Central memory CD8-positive, alpha-beta T cell (primary cell): ENCODE results near the gene LRRC8E.

ENCODE experiments used
- ATAC-seq: fragments of 150-1000 bp; cut with Tn5 transposase; replicated peaks from 2 replicates; pipeline ENCODE4 v1.10.0; 2022; ENCODE audit warnings: mild to moderate bottlenecking, moderate FRiP score, moderate number of reproducible peaks; ENCODE audit not compliant: poor library complexity, severe bottlenecking; ENCODE audit errors: extremely low read depth
- DNase-seq, 2 donors: peaks; one replicate each; pipeline ENCODE4 v3.0.0; 2021; ENCODE audit warnings: low spot score in 2 of 2
- H3K27ac Mint-ChIP-seq: one replicate; pipeline ENCODE4 v1.8.0; 2022; ENCODE audit warnings: low read depth, mild to moderate bottlenecking, moderate library complexity, mixed read lengths
- H3K27me3 Mint-ChIP-seq: one replicate; pipeline ENCODE4 v1.8.0; 2022; ENCODE audit warnings: mixed read lengths
- H3K36me3 Mint-ChIP-seq: one replicate; pipeline ENCODE4 v1.8.0; 2022; ENCODE audit warnings: mild to moderate bottlenecking, moderate library complexity, mixed read lengths; ENCODE audit not compliant: insufficient read depth
- H3K4me1 Mint-ChIP-seq: one replicate; pipeline ENCODE4 v1.8.0; 2022; ENCODE audit warnings: mixed read lengths
- H3K4me3 Mint-ChIP-seq: one replicate; pipeline ENCODE4 v1.8.0; 2022; ENCODE audit warnings: mild to moderate bottlenecking, moderate library complexity, mixed read lengths
- H3K9me3 Mint-ChIP-seq: one replicate; pipeline ENCODE4 v1.8.0; 2022; ENCODE audit warnings: mixed read lengths

The LRRC8E gene

DNA sequence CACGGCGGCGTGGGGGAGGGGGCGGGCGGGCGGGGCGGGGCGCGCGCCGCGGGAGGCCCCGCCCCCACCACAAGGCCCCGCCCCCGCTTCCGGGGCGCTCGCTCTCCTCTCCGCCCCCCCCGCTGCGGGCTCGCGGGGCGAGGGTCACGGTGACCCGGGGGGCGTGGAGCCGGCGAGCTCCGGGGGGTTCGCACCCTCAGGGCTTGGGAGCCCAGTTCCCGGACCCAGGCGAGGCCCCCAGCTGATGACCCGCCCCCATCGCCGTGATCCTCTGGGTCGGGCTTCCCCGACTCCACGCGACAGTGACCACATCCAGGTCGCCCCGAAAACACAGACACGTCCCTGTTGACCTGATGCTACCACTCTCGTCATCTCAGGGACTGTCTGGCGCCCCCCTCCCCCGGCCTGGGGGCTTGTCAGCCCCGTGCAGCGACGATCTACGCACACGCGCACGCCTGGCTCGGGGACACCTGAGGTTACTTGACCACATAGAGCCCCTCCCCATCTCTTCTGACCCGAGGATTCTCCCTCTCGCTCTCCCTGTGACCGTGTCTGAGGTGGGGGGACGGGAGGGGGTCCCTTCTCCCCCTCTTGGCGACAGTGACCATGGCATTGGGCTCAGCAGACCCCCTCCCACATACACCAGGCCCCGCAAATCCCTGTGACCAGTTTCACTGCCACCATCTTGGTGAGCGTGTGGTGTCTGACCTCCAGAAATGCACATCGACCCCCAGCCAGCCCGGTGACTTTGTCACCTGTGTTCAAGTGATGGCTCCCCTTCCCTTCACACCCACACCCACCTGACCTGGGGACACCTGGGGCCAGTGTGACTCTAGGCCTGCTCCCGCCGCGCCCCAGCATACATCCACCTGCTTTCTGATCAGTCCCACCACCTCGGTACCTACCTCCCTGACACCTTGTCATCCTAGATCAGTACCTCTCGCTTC lies 16.0 kb downstream of the LRRC8E start:
- ATAC-seq (peak; percentile 86), DNase-seq (peak; percentile 78 to 91)
- Mint-ChIP-seq H3K4me3 (peak overlapping the region; percentile 83), H3K36me3 (peaks cover 29% of the 10 kb centered on the region), H3K9me3 (no peaks in the 10 kb centered on the region), H3K27me3 (no peaks in the 10 kb centered on the region), H3K4me1 (peaks cover 42% of the 10 kb centered on the region), H3K27ac (peak overlapping the region; percentile 98)

DNA sequence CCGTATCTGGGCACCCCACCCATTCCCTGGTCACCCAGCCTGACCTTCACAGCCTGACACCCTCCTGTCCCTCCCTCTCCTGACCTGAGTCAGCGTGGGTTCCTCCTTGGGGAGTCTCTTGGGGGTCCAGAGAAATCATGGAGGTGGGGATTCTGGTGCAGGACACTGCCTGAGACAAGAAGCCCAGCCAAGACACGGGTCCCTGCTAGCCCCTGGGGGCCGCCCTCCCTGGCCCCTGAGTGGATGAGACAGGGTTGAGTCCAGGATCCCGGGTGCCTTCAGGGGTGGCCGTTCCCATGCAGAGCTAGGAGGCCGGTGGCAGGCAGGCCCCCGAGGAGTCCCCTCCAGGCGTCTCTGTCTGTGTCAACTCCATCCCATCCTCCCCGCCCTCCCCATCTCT lies 17.0 kb downstream of the LRRC8E start:
- Mint-ChIP-seq H3K9me3 (no peaks in the 10 kb centered on the region), H3K27me3 (no peaks in the 10 kb centered on the region), H3K4me1 (peaks cover 42% of the 10 kb centered on the region), H3K36me3 (peaks cover 31% of the 10 kb centered on the region), H3K27ac (peak overlapping the region; percentile 98), H3K4me3 (peak overlapping the region; percentile 83)
- no peak for ATAC-seq
- DNase-seq, result peak in 1 of 2 donors; percentile 9

DNA sequence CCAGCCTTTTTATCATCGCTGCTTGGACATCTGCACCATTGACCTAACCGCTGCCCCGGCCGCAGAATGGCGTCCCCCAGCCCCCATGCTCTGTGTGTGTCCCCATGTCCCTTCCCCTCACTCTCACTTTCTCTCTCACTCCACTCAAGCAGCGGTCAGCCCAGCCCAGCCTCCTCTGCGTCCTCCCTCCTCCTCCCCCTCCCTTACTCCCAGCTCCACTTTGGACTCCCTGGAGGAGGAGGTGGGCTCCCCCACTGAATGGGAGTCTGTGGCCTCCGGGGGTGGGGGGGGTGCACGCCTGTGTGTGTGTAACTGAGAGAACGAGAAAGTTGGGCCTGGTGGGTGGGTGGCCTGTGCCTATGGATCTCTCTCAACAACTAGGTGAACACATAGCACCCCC lies 17.5 kb downstream of the LRRC8E start:
- peak overlapping the region; percentile 98 for H3K27ac Mint-ChIP-seq
- DNase-seq (no peak), ATAC-seq (no peak)
- no peaks in the 10 kb centered on the region for H3K27me3 Mint-ChIP-seq
- peaks cover 33% of the 10 kb centered on the region for H3K36me3 Mint-ChIP-seq
- peaks cover 42% of the 10 kb centered on the region for H3K4me1 Mint-ChIP-seq
- no peaks in the 10 kb centered on the region for H3K9me3 Mint-ChIP-seq
- H3K4me3 Mint-ChIP-seq, result peak overlapping the region; percentile 83

DNA sequence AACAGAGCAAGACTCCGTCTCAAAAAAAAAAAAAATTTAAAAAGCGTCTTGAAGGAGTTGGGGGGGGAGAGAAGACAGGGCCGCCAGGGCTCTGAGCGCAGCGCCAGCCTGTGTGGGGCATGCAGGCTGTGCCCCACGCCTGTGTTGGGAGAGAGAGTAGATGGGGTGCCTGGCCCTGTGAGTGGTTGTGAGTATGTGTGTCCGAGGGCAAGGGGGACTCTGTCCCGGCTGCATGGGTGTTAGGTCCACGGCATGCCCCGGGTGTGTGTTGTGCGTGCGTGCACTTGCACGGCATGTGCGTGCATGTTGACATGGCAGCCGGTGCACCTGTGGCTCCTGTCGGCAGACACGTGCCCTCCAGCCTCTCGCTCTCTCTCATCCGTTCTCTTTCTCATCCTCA lies 18.8 kb downstream of the LRRC8E start:
- Mint-ChIP-seq H3K36me3 (peaks cover 42% of the 10 kb centered on the region), H3K4me3 (no peak overlapping the region), H3K27ac (peak overlapping the region; percentile 62)

DNA sequence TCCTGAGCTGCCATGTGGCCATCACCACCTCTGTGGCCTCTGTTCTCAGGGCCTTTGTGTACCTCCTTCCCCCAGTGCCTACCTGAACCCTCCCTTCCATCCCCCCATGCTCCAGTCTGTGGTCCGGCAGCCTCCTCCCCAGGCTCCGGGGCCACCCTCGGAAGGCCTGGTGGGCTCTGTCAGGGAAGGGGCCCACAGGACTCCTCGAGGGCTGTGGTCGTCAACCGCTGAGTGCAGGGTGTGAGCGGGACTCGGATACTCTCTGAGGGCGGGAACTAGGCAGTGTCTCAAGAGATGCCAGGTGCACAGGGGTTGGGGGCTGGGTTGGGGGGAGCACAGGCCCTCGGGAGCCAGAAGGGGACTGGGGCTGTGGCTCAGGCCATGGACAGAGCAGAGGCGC lies 19.2 kb downstream of the LRRC8E start:
- Mint-ChIP-seq H3K4me1 (peaks cover 42% of the 10 kb centered on the region), H3K9me3 (no peaks in the 10 kb centered on the region), H3K27me3 (no peaks in the 10 kb centered on the region), H3K27ac (peak overlapping the region; percentile 76), H3K36me3 (peaks cover 42% of the 10 kb centered on the region), H3K4me3 (no peak overlapping the region)
- ATAC-seq, result no peak
- DNase-seq, result no peak

More for the DNA sequence above, 18.8 kb downstream of the LRRC8E start:
- Mint-ChIP-seq H3K9me3 (no peaks in the 10 kb centered on the region), H3K4me1 (peaks cover 42% of the 10 kb centered on the region), H3K27me3 (no peaks in the 10 kb centered on the region)
- DNase-seq (no peak), ATAC-seq (no peak)

DNA sequence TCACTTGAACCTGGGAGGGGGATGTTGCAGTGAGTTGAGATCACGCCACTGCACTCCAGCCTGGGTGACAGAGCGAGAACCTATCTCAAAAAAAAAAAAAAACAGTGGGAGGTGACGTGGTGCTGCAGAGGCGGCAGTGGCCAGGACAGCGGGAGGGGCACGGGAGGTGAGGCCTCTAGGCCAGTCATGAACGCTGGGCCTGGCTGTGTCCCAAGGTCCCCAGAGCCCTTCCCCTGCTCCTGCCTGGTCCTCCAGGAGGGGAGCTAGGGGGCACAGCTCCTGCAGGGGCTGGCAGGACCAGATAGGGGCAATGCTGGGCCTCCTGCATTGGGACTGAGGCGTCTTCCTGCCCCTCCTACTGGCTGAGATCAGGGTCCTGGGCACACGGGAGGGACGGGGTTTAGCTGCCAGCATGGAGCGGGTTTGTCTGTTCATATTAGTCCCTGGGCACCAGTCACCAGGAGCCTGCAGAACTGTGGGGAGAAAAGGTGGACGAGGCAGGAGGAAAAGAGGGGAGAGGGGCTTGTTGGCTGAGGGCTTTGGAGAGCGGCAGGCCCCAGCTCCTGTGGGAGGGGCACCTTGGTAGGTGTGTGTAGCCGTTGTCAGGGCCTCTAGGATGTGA lies 19.9 kb downstream of the LRRC8E start:
- H3K4me1 Mint-ChIP-seq, result peaks cover 36% of the 10 kb centered on the region
- no peaks in the 10 kb centered on the region for H3K27me3 Mint-ChIP-seq
- DNase-seq, result no peak
- no peaks in the 10 kb centered on the region for H3K9me3 Mint-ChIP-seq
- no peak for ATAC-seq
- peak overlapping the region; percentile 76 for H3K27ac Mint-ChIP-seq
- H3K4me3 Mint-ChIP-seq, result no peak overlapping the region
- H3K36me3 Mint-ChIP-seq, result peaks cover 42% of the 10 kb centered on the region

DNA sequence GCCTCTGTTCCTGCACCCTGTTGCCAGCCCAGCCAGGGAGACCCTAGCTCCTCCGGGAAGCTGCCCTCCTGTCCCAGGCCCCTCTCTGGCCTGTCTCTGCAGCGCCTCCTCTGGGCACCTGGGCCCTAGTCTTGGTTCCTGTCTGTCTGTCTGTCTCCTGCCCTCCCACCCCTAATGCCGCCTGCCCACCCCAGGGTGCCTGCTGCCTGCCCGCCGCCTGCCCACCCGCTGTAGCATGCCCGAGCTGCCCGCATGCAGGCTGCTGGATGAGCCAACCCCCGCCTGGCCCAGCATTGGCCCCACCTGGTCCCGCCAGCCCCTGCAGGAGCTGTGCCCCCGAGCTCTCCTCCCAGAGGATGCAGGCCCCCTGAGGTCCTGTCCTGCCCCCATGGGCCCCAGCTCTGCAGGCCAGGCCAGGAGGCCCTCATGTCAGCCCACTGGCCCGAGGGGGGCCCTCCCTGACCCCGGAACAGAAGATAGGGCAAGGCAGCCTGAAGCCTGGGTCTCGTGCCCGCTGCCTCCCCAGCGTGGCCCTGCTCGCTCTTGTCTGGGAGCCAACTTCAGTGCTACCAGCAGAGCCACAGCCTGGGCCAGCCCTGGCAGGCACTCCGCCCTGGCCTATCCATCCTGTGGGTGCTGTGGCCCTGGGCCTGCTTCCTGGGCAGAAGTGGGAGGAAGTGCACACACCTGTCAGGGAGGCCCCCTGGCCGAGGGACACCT lies 20.6 kb downstream of the LRRC8E start:
- Mint-ChIP-seq H3K27ac (no peak overlapping the region), H3K4me1 (peaks cover 30% of the 10 kb centered on the region), H3K4me3 (no peak overlapping the region), H3K36me3 (peaks cover 36% of the 10 kb centered on the region), H3K9me3 (no peaks in the 10 kb centered on the region), H3K27me3 (no peaks in the 10 kb centered on the region)
- no peak for DNase-seq
- ATAC-seq, result no peak

DNA sequence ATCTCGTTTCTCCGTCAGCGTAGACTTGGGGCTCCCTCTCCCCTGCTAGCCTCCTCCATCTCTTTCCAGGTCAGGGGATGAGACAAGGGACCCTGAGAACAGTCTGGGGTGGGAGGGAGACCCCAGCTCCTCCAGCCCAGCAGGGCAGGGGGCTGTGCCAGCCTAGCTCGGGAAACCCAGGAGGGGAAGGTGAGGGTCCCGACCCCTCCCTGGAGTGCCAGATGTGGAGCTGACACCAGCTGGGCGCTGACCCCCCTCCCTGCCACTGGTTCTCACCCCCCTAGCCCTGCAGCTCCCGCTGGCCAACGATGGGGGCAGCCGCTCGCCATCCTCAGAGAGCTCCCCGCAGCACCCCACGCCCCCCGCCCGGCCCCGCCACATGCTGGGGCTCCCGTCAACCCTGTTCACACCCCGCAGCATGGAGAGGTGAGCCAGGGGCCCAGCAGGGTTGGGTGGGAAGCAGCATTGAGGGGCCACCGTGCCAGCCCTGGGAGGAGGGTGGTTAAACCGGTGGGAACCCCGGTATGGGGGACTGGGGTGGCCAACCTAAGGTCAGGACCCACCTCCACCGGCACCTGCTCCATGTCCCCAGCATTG lies 21.3 kb downstream of the LRRC8E start:
- H3K27me3 Mint-ChIP-seq, result no peaks in the 10 kb centered on the region
- no peak overlapping the region for H3K27ac Mint-ChIP-seq
- peaks cover 34% of the 10 kb centered on the region for H3K36me3 Mint-ChIP-seq
- no peak overlapping the region for H3K4me3 Mint-ChIP-seq
- H3K4me1 Mint-ChIP-seq, result peaks cover 27% of the 10 kb centered on the region
- DNase-seq (no peak), ATAC-seq (no peak)
- no peaks in the 10 kb centered on the region for H3K9me3 Mint-ChIP-seq

DNA sequence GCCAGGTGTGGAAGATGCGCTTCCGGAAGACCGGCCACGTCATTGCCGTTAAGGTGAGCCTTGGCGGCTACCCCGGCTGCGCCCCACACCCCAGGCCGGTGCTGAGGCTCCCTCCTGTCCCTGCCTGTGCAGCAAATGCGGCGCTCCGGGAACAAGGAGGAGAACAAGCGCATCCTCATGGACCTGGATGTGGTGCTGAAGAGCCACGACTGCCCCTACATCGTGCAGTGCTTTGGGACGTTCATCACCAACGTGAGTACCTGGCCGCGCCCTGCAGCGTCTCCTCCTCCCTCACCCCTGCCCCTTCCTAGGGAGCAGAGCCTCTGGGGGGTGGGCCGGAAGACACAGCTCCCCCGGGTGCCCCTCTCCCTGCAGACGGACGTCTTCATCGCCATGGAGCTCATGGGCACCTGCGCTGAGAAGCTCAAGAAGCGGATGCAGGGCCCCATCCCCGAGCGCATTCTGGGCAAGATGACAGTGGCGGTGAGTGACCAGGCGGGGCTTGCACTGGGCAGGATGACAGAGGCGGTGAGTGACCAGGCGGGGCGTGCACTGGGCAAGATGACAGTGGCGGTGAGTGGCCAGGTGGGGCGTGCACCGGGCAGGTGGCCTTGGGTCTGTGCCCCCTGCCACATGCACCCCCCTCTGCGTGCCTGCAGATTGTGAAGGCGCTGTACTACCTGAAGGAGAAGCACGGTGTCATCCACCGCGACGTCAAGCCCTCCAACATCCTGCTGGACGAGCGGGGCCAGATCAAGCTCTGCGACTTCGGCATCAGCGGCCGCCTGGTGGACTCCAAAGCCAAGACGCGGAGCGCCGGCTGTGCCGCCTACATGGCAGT lies 22.2 kb downstream of the LRRC8E start:
- ATAC-seq (no peak), DNase-seq (no peak)
- no peaks in the 10 kb centered on the region for H3K9me3 Mint-ChIP-seq
- H3K36me3 Mint-ChIP-seq, result peaks cover 32% of the 10 kb centered on the region
- peaks cover 19% of the 10 kb centered on the region for H3K4me1 Mint-ChIP-seq
- H3K27me3 Mint-ChIP-seq, result peaks cover 8% of the 10 kb centered on the region
- no peak overlapping the region for H3K27ac Mint-ChIP-seq
- H3K4me3 Mint-ChIP-seq, result no peak overlapping the region

DNA sequence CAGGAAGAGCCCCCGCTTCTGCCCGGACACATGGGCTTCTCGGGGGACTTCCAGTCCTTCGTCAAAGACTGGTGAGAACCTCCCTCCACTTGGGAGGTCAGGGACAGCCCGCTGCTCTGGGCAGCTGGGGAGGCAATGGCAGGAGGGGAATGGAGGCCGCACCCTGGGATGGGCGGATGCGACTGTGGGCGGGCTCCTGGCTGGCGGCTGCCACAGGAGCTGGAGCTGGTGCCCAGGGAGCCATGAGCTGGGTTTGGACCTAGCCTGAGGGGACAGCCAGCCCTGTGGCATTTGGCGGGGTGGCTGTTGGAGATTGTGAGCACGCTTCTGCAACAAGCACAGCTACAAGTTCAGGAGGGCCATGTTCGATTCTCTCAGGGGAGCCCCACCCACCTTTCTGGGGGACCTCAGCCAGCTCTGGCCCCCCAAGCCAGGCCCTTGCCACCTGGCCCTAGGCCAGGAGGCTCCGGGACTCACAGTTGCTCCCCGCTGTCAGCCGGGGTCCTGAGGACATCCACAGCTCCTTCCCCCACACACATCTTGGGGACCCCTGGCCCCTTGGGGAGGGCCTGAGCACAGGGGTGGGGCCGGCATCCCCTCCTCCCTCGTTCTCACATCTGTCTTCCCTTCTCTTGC lies 23.3 kb downstream of the LRRC8E start:
- H3K36me3 Mint-ChIP-seq, result peaks cover 27% of the 10 kb centered on the region
- no peak for ATAC-seq
- H3K27ac Mint-ChIP-seq, result no peak overlapping the region

DNA sequence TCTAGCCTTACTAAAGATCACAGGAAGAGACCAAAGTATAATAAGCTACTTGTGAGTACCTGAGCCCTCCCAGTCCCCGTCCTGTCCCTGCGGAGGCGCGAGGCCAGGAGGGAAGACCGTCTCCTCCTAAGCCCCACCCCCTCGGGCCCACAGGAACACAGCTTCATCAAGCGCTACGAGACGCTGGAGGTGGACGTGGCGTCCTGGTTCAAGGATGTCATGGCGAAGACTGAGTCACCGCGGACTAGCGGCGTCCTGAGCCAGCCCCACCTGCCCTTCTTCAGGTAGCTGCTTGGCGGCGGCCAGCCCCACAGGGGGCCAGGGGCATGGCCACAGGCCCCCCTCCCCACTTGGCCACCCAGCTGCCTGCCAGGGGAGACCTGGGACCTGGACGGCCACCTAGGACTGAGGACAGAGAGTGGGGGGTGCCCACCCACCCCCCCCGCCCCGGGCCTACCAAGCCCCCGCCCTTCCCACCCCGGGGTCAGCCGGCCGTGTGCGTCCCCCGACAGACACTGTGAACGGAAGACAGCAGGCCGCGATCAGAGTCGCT lies 23.9 kb downstream of the LRRC8E start:
- H3K27me3 Mint-ChIP-seq, result peaks cover 12% of the 10 kb centered on the region
- DNase-seq (no peak), ATAC-seq (no peak)
- H3K4me1 Mint-ChIP-seq, result peaks cover 16% of the 10 kb centered on the region
- H3K9me3 Mint-ChIP-seq, result no peaks in the 10 kb centered on the region
- no peak overlapping the region for H3K27ac Mint-ChIP-seq
- H3K4me3 Mint-ChIP-seq, result no peak overlapping the region
- peaks cover 28% of the 10 kb centered on the region for H3K36me3 Mint-ChIP-seq

More for the DNA sequence above, 23.3 kb downstream of the LRRC8E start:
- Mint-ChIP-seq H3K27me3 (peaks cover 12% of the 10 kb centered on the region), H3K4me3 (no peak overlapping the region), H3K9me3 (no peaks in the 10 kb centered on the region), H3K4me1 (peaks cover 18% of the 10 kb centered on the region)
- DNase-seq, result no peak
